Mesenchymal stem cell (in vitro differentiated cells and primary cell): ENCODE data around the gene SPOCD1.
A peak's percentile ranks its signal among the peaks of the same experiment; 100 is the strongest.

Source experiments
- DNase-seq: peaks from one replicate; pipeline ENCODE4 v3.0.0-alpha.2; 2013
- H2AFZ ChIP-seq: one replicate; pipeline ENCODE4 v1.6.1; 2013; ENCODE audit warnings: low read depth, mild to moderate bottlenecking, control low read depth, inconsistent platforms, low read length, moderate library complexity
- H2AK5ac ChIP-seq: 2 replicates; pipeline ENCODE4 v1.6.1; 2013; ENCODE audit warnings: low read length, moderate library complexity, mild to moderate bottlenecking, inconsistent platforms; ENCODE audit not compliant: severe bottlenecking
- H2BK120ac ChIP-seq: one replicate; pipeline ENCODE4 v1.6.1; 2013; ENCODE audit warnings: low read depth, mild to moderate bottlenecking, inconsistent platforms, low read length, moderate library complexity
- H2BK12ac ChIP-seq, 2 experiments: one replicate each; pipeline ENCODE4 v1.6.1; 2013; ENCODE audit warnings: inconsistent platforms in 2 of 2, low read length in 2 of 2, mild to moderate bottlenecking in 2 of 2, moderate library complexity in 2 of 2, control low read depth in 1 of 2
- H2BK15ac ChIP-seq: one replicate; pipeline ENCODE4 v1.6.1; 2013; ENCODE audit warnings: mild to moderate bottlenecking, low read depth, inconsistent platforms; ENCODE audit not compliant: poor library complexity, severe bottlenecking
- H2BK5ac ChIP-seq: 2 replicates; pipeline ENCODE4 v1.6.1; 2013; ENCODE audit warnings: low read depth, mild to moderate bottlenecking, low read length, control low read depth, inconsistent platforms; ENCODE audit not compliant: poor library complexity, severe bottlenecking
- H3K14ac ChIP-seq, 2 experiments: one replicate each; pipeline ENCODE4 v1.6.1; 2013; ENCODE audit warnings: inconsistent platforms in 2 of 2, low read length in 2 of 2, control low read depth in 1 of 2, mild to moderate bottlenecking in 1 of 2, moderate library complexity in 1 of 2
- H3K18ac ChIP-seq, 2 experiments: one replicate each; pipeline ENCODE4 v1.6.1; 2013; ENCODE audit warnings: inconsistent platforms in 2 of 2, low read length in 2 of 2, control low read depth in 1 of 2, low read depth in 1 of 2, mild to moderate bottlenecking in 1 of 2
- H3K23ac ChIP-seq, 2 experiments: one replicate each; pipeline ENCODE4 v1.6.1; 2013; ENCODE audit warnings: inconsistent platforms in 2 of 2, low read length in 2 of 2, mild to moderate bottlenecking in 2 of 2, moderate library complexity in 2 of 2, control low read depth in 1 of 2
- H3K27ac ChIP-seq: 2 replicates; pipeline ENCODE4 v1.5.1; 2013; ENCODE audit warnings: mild to moderate bottlenecking, moderate library complexity, low read length, control low read depth, inconsistent platforms; ENCODE audit not compliant: poor library complexity, severe bottlenecking
- H3K27me3 ChIP-seq, 2 experiments: 2 replicates each; pipeline versions ENCODE4 v1.6.1 to v1.7.0; 2013; ENCODE audit warnings: low read length in 2 of 2, mild to moderate bottlenecking in 2 of 2, moderate library complexity in 2 of 2, control low read depth in 1 of 2, inconsistent platforms in 1 of 2; ENCODE audit not compliant: control insufficient read depth in 1 of 2, insufficient read depth in 1 of 2
- H3K36me3 ChIP-seq, 2 experiments: 2 replicates each; pipeline versions ENCODE4 v1.6.1 to v1.7.0; 2013; ENCODE audit warnings: low read length in 2 of 2, control low read depth in 1 of 2, inconsistent platforms in 1 of 2, low read depth in 1 of 2, mild to moderate bottlenecking in 1 of 2; ENCODE audit not compliant: insufficient read depth in 2 of 2, control insufficient read depth in 1 of 2
- H3K4ac ChIP-seq, 2 experiments: one replicate each; pipeline ENCODE4 v1.6.1; 2013; ENCODE audit warnings: inconsistent platforms in 2 of 2, low read length in 2 of 2, mild to moderate bottlenecking in 2 of 2, moderate library complexity in 2 of 2, control low read depth in 1 of 2, low read depth in 1 of 2
- H3K4me1 ChIP-seq: 2 replicates; pipeline ENCODE4 v1.6.1; 2013; ENCODE audit warnings: low read depth, low read length, control low read depth; ENCODE audit not compliant: control insufficient read depth, insufficient read depth
- H3K4me2 ChIP-seq: 2 replicates; pipeline ENCODE4 v1.6.1; 2013; ENCODE audit warnings: low read length, mild to moderate bottlenecking, inconsistent platforms; ENCODE audit not compliant: poor library complexity, severe bottlenecking
- H3K4me3 ChIP-seq, 2 experiments: 2 replicates each; pipeline versions ENCODE4 v1.5.1 to v1.7.0; 2013; ENCODE audit warnings: low read length in 2 of 2, mild to moderate bottlenecking in 2 of 2, control low read depth in 1 of 2, low read depth in 1 of 2; ENCODE audit not compliant: insufficient read depth in 1 of 2
- H3K79me1 ChIP-seq: replicated peaks from 2 replicates; pipeline ENCODE4 v1.6.1; 2013; ENCODE audit warnings: mild to moderate bottlenecking, control low read depth, low read length, inconsistent platforms; ENCODE audit not compliant: poor library complexity, severe bottlenecking
- H3K9ac ChIP-seq: 2 replicates; pipeline ENCODE4 v1.7.0; 2013; ENCODE audit warnings: mild to moderate bottlenecking, low read length, moderate library complexity
- H3K9me3 ChIP-seq: 2 replicates; pipeline ENCODE4 v1.7.0; 2013; ENCODE audit warnings: mild to moderate bottlenecking, low read length; ENCODE audit not compliant: control insufficient read depth
- H4K8ac ChIP-seq: one replicate; pipeline ENCODE4 v1.6.1; 2013; ENCODE audit warnings: inconsistent platforms, mild to moderate bottlenecking, low read length, moderate library complexity
- H4K91ac ChIP-seq: one replicate; pipeline ENCODE4 v1.6.1; 2013; ENCODE audit warnings: mild to moderate bottlenecking, low read length, inconsistent platforms
- WGBS: methylation state at CpG from one replicate; pipeline ENCODE4 v1.1.7; 2013; ENCODE audit warnings: mixed read lengths; 5-methylcytosine and 5-hydroxymethylcytosine counted together

SPOCD1 gene

GRCh38 chr1:31790140-31790539, 25.7 kb downstream of the SPOCD1 start:
- no peak for DNase-seq
- no peaks in the 10 kb centered on the region for H3K27me3 ChIP-seq

GRCh38 chr1:31789259-31790065, 26.4 kb downstream of the SPOCD1 start:
- Histone ChIP-seq H2BK12ac (peak overlapping the region in 1 of 2 experiments; percentile 57), H2BK15ac (peak overlapping the region; percentile 17), H3K18ac (peak overlapping the region in 1 of 2 experiments; percentile 70), H3K9ac (peak overlapping the region; percentile 91), H2BK120ac (no peak overlapping the region), H3K27me3 (no peaks in the 10 kb centered on the region), H3K4ac (no peak overlapping the region), H3K4me2 (peak overlapping the region; percentile 66), H2AFZ (peak overlapping the region; percentile 43), H3K14ac (no peak overlapping the region), H3K4me1 (peaks cover 8% of the 10 kb centered on the region), H3K9me3 (no peaks in the 10 kb centered on the region), H3K27ac (no peak overlapping the region), H4K8ac (peak overlapping the region; percentile 67), H2AK5ac (no peak overlapping the region), H4K91ac (no peak overlapping the region), H3K79me1 (peaks cover 2% of the 10 kb centered on the region), H3K23ac (no peak overlapping the region), H3K36me3 (peaks cover 6 to 14% of the 10 kb centered on the region in 2 experiments), H3K4me3 (peak overlapping the region; percentile 54 to 86), H2BK5ac (no peak overlapping the region)
- peak; percentile 91 for DNase-seq
- 13% methylated on average over 22 of the region's 26 CpGs for WGBS

More at GRCh38 chr1:31790140-31790539, 25.7 kb downstream of the SPOCD1 start:
- H2AK5ac ChIP-seq: no peak overlapping the region
- 84% methylated on average over 3 of the region's 3 CpGs for WGBS
- H2BK15ac ChIP-seq: no peak overlapping the region
- H3K18ac ChIP-seq: no peak overlapping the region
- no peak overlapping the region for H3K23ac ChIP-seq
- H3K4ac ChIP-seq: no peak overlapping the region
- peak overlapping the region; percentile 74 for H3K9ac ChIP-seq
- H3K14ac ChIP-seq: no peak overlapping the region
- no peak overlapping the region for H2BK5ac ChIP-seq
- H3K4me2 ChIP-seq: no peak overlapping the region
- no peak overlapping the region for H2BK120ac ChIP-seq
- H2AFZ ChIP-seq: no peak overlapping the region
- H4K91ac ChIP-seq: no peak overlapping the region
- peaks cover 8% of the 10 kb centered on the region for H3K4me1 ChIP-seq
- H3K4me3 ChIP-seq: no peak overlapping the region
- H4K8ac ChIP-seq: no peak overlapping the region
- H2BK12ac ChIP-seq: no peak overlapping the region
- H3K9me3 ChIP-seq: no peaks in the 10 kb centered on the region
- H3K79me1 ChIP-seq: peaks cover 2% of the 10 kb centered on the region
- H3K36me3 ChIP-seq: peaks cover 6 to 14% of the 10 kb centered on the region in 2 experiments
- no peak overlapping the region for H3K27ac ChIP-seq

- peak overlapping the region; percentile 91 for H3K9ac ChIP-seq
- H3K36me3 ChIP-seq: peaks cover 4 to 14% of the 10 kb centered on the region in 2 experiments
- peak overlapping the region; percentile 54 to 86 for H3K4me3 ChIP-seq
- no peaks in the 10 kb centered on the region for H3K9me3 ChIP-seq
- H4K8ac ChIP-seq: no peak overlapping the region
- peaks cover 8% of the 10 kb centered on the region for H3K4me1 ChIP-seq
- H3K4ac ChIP-seq: no peak overlapping the region
- no peak overlapping the region for H2BK15ac ChIP-seq
- H3K27me3 ChIP-seq: no peaks in the 10 kb centered on the region
- H3K14ac ChIP-seq: no peak overlapping the region
- H2BK12ac ChIP-seq: no peak overlapping the region
- H3K23ac ChIP-seq: no peak overlapping the region
- H2AFZ ChIP-seq: peak overlapping the region; percentile 74
- peak overlapping the region; percentile 39 for H3K27ac ChIP-seq
- H4K91ac ChIP-seq: no peak overlapping the region
- H2BK120ac ChIP-seq: no peak overlapping the region
- H3K18ac ChIP-seq: peak overlapping the region in 1 of 2 experiments; percentile 46
- peak overlapping the region; percentile 66 for H3K4me2 ChIP-seq
- H2AK5ac ChIP-seq: no peak overlapping the region
- under 1% methylated on average over 22 of the region's 22 CpGs for WGBS
- peaks cover 2% of the 10 kb centered on the region for H3K79me1 ChIP-seq
- peak; percentile 84 for DNase-seq
- no peak overlapping the region for H2BK5ac ChIP-seq
Observed at GRCh38 chr1:31788825-31789256, 27.0 kb downstream of the SPOCD1 start.

GRCh38 chr1:31788138-31788824, 27.5 kb downstream of the SPOCD1 start:
- H2BK5ac ChIP-seq: no peak overlapping the region
- H2AK5ac ChIP-seq: peak overlapping the region; percentile 29
- peak overlapping the region; percentile 29 to 75 for H3K4ac ChIP-seq
- peak overlapping the region; percentile 66 for H3K4me2 ChIP-seq
- H4K91ac ChIP-seq: peak overlapping the region; percentile 44
- H2BK120ac ChIP-seq: no peak overlapping the region
- H3K18ac ChIP-seq: peak overlapping the region; percentile 67 to 97
- 3% methylated on average over 35 of the region's 39 CpGs for WGBS
- peak overlapping the region in 1 of 2 experiments; percentile 50 for H2BK12ac ChIP-seq
- H3K36me3 ChIP-seq: peaks cover 0 to 11% of the 10 kb centered on the region in 2 experiments
- H3K23ac ChIP-seq: no peak overlapping the region
- H4K8ac ChIP-seq: peak overlapping the region; percentile 83
- H3K4me3 ChIP-seq: peak overlapping the region; percentile 65 to 86
- no peaks in the 10 kb centered on the region for H3K9me3 ChIP-seq
- peak overlapping the region; percentile 21 for H3K27ac ChIP-seq
- peaks cover 8% of the 10 kb centered on the region for H3K4me1 ChIP-seq
- H3K27me3 ChIP-seq: no peaks in the 10 kb centered on the region
- H3K14ac ChIP-seq: peak overlapping the region in 1 of 2 experiments; percentile 80
- peak overlapping the region; percentile 74 for H2AFZ ChIP-seq
- no peaks in the 10 kb centered on the region for H3K79me1 ChIP-seq
- DNase-seq: peak; percentile 93
- peak overlapping the region; percentile 55 for H2BK15ac ChIP-seq
- H3K9ac ChIP-seq: peak overlapping the region; percentile 91
